Uterus (tissue), 4 donors: ENCODE measurements around the gene SCN8A. TPM values are rescaled to one million over a fixed set of nuclear protein-coding genes. Genes with fewer than 3 reads are reported as not detected.

Source experiments
- DNase-seq, 2 donors: peaks; one replicate each; pipeline ENCODE4 v3.0.0-alpha.2; 2019 to 2020
- H3K27ac ChIP-seq, 2 donors: fragments of 200-600 bp; sonication (generic); 1 replicate in 1 of 2; 2 replicates in 1 of 2; pipeline ENCODE4 v1.5.1; 2016 to 2018
- H3K27me3 ChIP-seq, 2 donors: fragments of 200-600 bp; sonication (generic); one replicate each; pipeline ENCODE4 v1.5.1; 2018 to 2019; ENCODE audit warnings: control low read depth in 1 of 2
- H3K36me3 ChIP-seq, 2 donors: fragments of 200-600 bp; sonication (generic); one replicate each; pipeline ENCODE4 v1.5.1; 2019; ENCODE audit warnings: control low read depth in 1 of 2
- H3K4me1 ChIP-seq, 2 donors: fragments of 200-600 bp; sonication (generic); one replicate each; pipeline ENCODE4 v1.5.1; 2018 to 2019; ENCODE audit warnings: control low read depth in 1 of 2
- H3K4me3 ChIP-seq, 2 donors: fragments of 200-600 bp; sonication (generic); 1 replicate in 1 of 2; 2 replicates in 1 of 2; pipeline ENCODE4 v1.5.1; 2018 to 2019; ENCODE audit warnings: mild to moderate bottlenecking in 1 of 2
- H3K9me3 ChIP-seq, 2 donors: fragments of 200-600 bp; sonication (generic); one replicate each; pipeline ENCODE4 v1.5.1; 2019; ENCODE audit warnings: control low read depth in 1 of 2
- POLR2A ChIP-seq, 2 donors: fragments of 450-650 bp; IDR thresholded peaks; one replicate each; pipeline ENCODE4 v1.6.1; 2016; ENCODE audit warnings: antibody characterized with exemption in 2 of 2, mild to moderate bottlenecking in 1 of 2, moderate library complexity in 1 of 2
- intact Hi-C: fragments of 100-400 bp; cut with DNase I; formaldehyde crosslinking; loops from one replicate; pipeline ENCODE4 v1.15.1; 2023; ENCODE audit warnings: low total_unique reads
- total RNA-seq, 4 donors: library from RNA; depleted of rRNA in 3 of 4; stranded (reverse); fragments of >200 nt in 3 of 4; gene quantifications; one replicate each; pipeline versions ENCODE4 v1.1.0 to v1.2.4, GENCODE V29; 2014 to 2023
- TF ChIP-seq, protein P1 (sequence below), 4 experiments: fragments of 200-600 bp in 2 of 4; fragments of 450-650 bp in 2 of 4; sonication (generic) in 2 of 4; IDR thresholded peaks; one replicate each; pipeline ENCODE4 v1.5.1; 2016 to 2019; ENCODE audit warnings: antibody characterized with exemption in 4 of 4, mild to moderate bottlenecking in 2 of 4, moderate library complexity in 1 of 4
- donor health status: DM: yes; HTN: yes; CAD: no.

The SCN8A gene
- total RNA-seq, 4 donors from 2014 or later = 1.3 to 6.7 (median 3.0) TPM; not detected in 1

GRCh38 chr12:51850081-51850964 lies 259.3 kb downstream of the SCN8A start:
- Histone ChIP-seq H3K27ac (peak overlapping the region; percentile 72 to 85), H3K4me1 (peaks cover 0 to 8% of the 10 kb centered on the region in 2 donors), H3K4me3 (no peak overlapping the region)

DNA sequence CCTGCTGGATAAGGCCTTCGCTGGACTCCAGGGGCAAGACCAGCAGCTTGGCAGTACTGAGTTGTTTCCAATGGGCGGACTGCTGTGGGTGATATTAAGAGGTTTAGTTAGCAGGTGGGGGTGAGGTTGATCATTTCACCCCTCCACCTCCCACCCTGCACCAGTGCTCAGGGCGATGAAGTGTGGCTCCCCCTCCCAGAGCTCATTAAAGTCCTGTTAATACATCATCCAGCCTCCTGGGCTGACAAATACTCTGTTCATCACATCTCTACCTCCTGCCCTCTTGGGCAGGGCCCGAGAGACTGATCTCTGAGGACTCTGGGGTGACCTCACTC lies 259.9 kb downstream of the SCN8A start:
- H3K27ac ChIP-seq = peak overlapping the region in 1 of 2 donors; percentile 72
- no peak overlapping the region for H3K4me3 ChIP-seq
- no peak for DNase-seq
- H3K27me3 ChIP-seq = no peaks in the 10 kb centered on the region
- H3K9me3 ChIP-seq = no peaks in the 10 kb centered on the region
- no peaks in the 10 kb centered on the region for H3K36me3 ChIP-seq
- intact Hi-C loops = no loop called here
- TF ChIP-seq, protein P1, sequence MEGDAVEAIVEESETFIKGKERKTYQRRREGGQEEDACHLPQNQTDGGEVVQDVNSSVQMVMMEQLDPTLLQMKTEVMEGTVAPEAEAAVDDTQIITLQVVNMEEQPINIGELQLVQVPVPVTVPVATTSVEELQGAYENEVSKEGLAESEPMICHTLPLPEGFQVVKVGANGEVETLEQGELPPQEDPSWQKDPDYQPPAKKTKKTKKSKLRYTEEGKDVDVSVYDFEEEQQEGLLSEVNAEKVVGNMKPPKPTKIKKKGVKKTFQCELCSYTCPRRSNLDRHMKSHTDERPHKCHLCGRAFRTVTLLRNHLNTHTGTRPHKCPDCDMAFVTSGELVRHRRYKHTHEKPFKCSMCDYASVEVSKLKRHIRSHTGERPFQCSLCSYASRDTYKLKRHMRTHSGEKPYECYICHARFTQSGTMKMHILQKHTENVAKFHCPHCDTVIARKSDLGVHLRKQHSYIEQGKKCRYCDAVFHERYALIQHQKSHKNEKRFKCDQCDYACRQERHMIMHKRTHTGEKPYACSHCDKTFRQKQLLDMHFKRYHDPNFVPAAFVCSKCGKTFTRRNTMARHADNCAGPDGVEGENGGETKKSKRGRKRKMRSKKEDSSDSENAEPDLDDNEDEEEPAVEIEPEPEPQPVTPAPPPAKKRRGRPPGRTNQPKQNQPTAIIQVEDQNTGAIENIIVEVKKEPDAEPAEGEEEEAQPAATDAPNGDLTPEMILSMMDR (IDR thresholded peaks at IDR 0.05) = no peak
- no peak for TF ChIP-seq POLR2A (IDR thresholded peaks at IDR 0.05)
- peaks cover 0 to 8% of the 10 kb centered on the region in 2 donors for H3K4me1 ChIP-seq

More at GRCh38 chr12:51850081-51850964, 259.3 kb downstream of the SCN8A start:
- Histone ChIP-seq H3K36me3 (no peaks in the 10 kb centered on the region), H3K9me3 (no peaks in the 10 kb centered on the region), H3K27me3 (no peaks in the 10 kb centered on the region)
- no peak for TF ChIP-seq POLR2A (IDR thresholded peaks at IDR 0.05)
- TF ChIP-seq, protein P1 (IDR thresholded peaks at IDR 0.05) = no peak
- intact Hi-C loops = no loop called here
- DNase-seq = no peak

- Histone ChIP-seq H3K4me1 (peaks cover 0 to 8% of the 10 kb centered on the region in 2 donors), H3K27ac (peak overlapping the region in 1 of 2 donors; percentile 72)
- DNase-seq = no peak
Measured at GRCh38 chr12:51851413-51852124, 260.5 kb downstream of the SCN8A start.

GRCh38 chr12:51852404-51853137 lies 261.5 kb downstream of the SCN8A start:
- intact Hi-C loops = no loop called here
- Histone ChIP-seq H3K9me3 (no peaks in the 10 kb centered on the region), H3K27me3 (no peaks in the 10 kb centered on the region), H3K27ac (no peak overlapping the region), H3K4me1 (peaks cover 0 to 5% of the 10 kb centered on the region in 2 donors), H3K4me3 (no peak overlapping the region), H3K36me3 (no peaks in the 10 kb centered on the region)
- DNase-seq = no peak
- no peak for TF ChIP-seq POLR2A (IDR thresholded peaks at IDR 0.05)
- TF ChIP-seq, protein P1 (IDR thresholded peaks at IDR 0.05) = no peak

More at GRCh38 chr12:51851413-51852124, 260.5 kb downstream of the SCN8A start:
- H3K36me3 ChIP-seq = no peaks in the 10 kb centered on the region
- H3K9me3 ChIP-seq = no peaks in the 10 kb centered on the region
- no peak for TF ChIP-seq POLR2A (IDR thresholded peaks at IDR 0.05)
- TF ChIP-seq, protein P1 (IDR thresholded peaks at IDR 0.05) = no peak
- H3K27me3 ChIP-seq = no peaks in the 10 kb centered on the region
- intact Hi-C loops = no loop called here
- no peak overlapping the region for H3K4me3 ChIP-seq
